ENCODE data around the gene ZNF787. TPM values are rescaled to one million over a fixed set of nuclear protein-coding genes. Genes with fewer than 3 reads are reported as not detected.

ZNF787 gene
- polyA plus RNA-seq, 3 donors: 14.8 to 29.8 (median 28.2) TPM

- no peak overlapping the region for H3K27ac ChIP-seq (ENCODE audit: low read depth, low read length)
- 57 to 98% (median 97%) methylated on average over 28 to 31 of the region's 31 CpGs for WGBS, 3 donors
Measured at GRCh38 chr19:56146904-56147303, 25.8 kb upstream of the ZNF787 start.

GRCh38 chr19:56145698-56146097 lies 24.6 kb upstream of the ZNF787 start:
- no peak overlapping the region for H3K27ac ChIP-seq (ENCODE audit: low read depth, low read length)
- WGBS, 3 donors: 56 to 93% (median 90%) methylated on average over 10 of the region's 10 CpGs

GRCh38 chr19:56144831-56145230 lies 23.7 kb upstream of the ZNF787 start:
- H3K27ac ChIP-seq (ENCODE audit: low read depth, low read length): no peak overlapping the region
- 77 to 89% (median 86%) methylated on average over 12 of the region's 12 CpGs for WGBS, 3 donors

GRCh38 chr19:56144376-56144775 lies 23.3 kb upstream of the ZNF787 start:
- 40 to 57% (median 46%) methylated on average over 6 of the region's 6 CpGs for WGBS, 3 donors
- H3K27ac ChIP-seq (ENCODE audit: low read depth, low read length): no peak overlapping the region

- WGBS, 3 donors: 75 to 86% (median 84%) methylated on average over 4 of the region's 4 CpGs
- H3K27ac ChIP-seq (ENCODE audit: low read depth, low read length): no peak overlapping the region
Measured at GRCh38 chr19:56142897-56143434, 21.9 kb upstream of the ZNF787 start.

- 19 to 74% (median 64%) methylated on average over 17 of the region's 17 CpGs for WGBS, 3 donors
- H3K27ac ChIP-seq (ENCODE audit: low read depth, low read length): no peak overlapping the region
Measured at GRCh38 chr19:56142087-56142787, 21.1 kb upstream of the ZNF787 start.

- 1 to 2% (median 1%) methylated on average over 18 to 24 of the region's 26 CpGs for WGBS, 3 donors
- H3K27ac ChIP-seq (ENCODE audit: low read depth, low read length): no peak overlapping the region
Measured at GRCh38 chr19:56141417-56141993, 20.4 kb upstream of the ZNF787 start.

- 1% methylated on average over 54 to 55 of the region's 56 CpGs for WGBS, 3 donors
- H3K27ac ChIP-seq (ENCODE audit: low read depth, low read length): no peak within 1 kb of the TSS
Measured at GRCh38 chr19:56140583-56141416, 19.7 kb upstream of the ZNF787 start, which contains the start of gene ZNF444. TSS of gene ZNF444 (plus strand) at chr19:56141287. CDS start at chr19:56146912, 5,625 bp downstream.

GRCh38 chr19:56139847-56140582 lies 18.9 kb upstream of the ZNF787 start:
- H3K27ac ChIP-seq (ENCODE audit: low read depth, low read length): no peak overlapping the region
- WGBS, 3 donors: 24 to 26% (median 26%) methylated on average over 22 of the region's 22 CpGs

- H3K27ac ChIP-seq (ENCODE audit: low read depth, low read length): no peak overlapping the region
- WGBS, 3 donors: 25 to 49% (median 45%) methylated on average over 3 of the region's 3 CpGs
Measured at GRCh38 chr19:56138069-56138468, 17.0 kb upstream of the ZNF787 start.

- H3K27ac ChIP-seq (ENCODE audit: low read depth, low read length): no peak overlapping the region
- 30 to 56% (median 49%) methylated on average over 6 of the region's 6 CpGs for WGBS, 3 donors
Measured at GRCh38 chr19:56137405-56137804, 16.3 kb upstream of the ZNF787 start.

GRCh38 chr19:56136362-56136761 lies 15.3 kb upstream of the ZNF787 start:
- WGBS, 3 donors: 44 to 75% (median 70%) methylated on average over 10 of the region's 10 CpGs

GRCh38 chr19:56134654-56134921 lies 13.5 kb upstream of the ZNF787 start:
- no peak overlapping the region for H3K27ac ChIP-seq (ENCODE audit: low read depth, low read length)
- WGBS, 3 donors: 74 to 78% (median 75%) methylated on average over 5 of the region's 5 CpGs

More at GRCh38 chr19:56136362-56136761, 15.3 kb upstream of the ZNF787 start:
- no peak overlapping the region for H3K27ac ChIP-seq (ENCODE audit: low read depth, low read length)

- H3K27ac ChIP-seq (ENCODE audit: low read depth, low read length): no peak overlapping the region
- 61 to 80% (median 64%) methylated on average over 14 of the region's 14 CpGs for WGBS, 3 donors
Measured at GRCh38 chr19:56133858-56134653, 13.0 kb upstream of the ZNF787 start.

- WGBS, 3 donors: 48 to 67% (median 50%) methylated on average over 14 of the region's 14 CpGs
- H3K27ac ChIP-seq (ENCODE audit: low read depth, low read length): no peak overlapping the region
Measured at GRCh38 chr19:56132316-56132822, 11.3 kb upstream of the ZNF787 start.

GRCh38 chr19:56131651-56132050 lies 10.6 kb upstream of the ZNF787 start:
- WGBS, 3 donors: 63 to 94% (median 72%) methylated on average over 8 of the region's 8 CpGs

GRCh38 chr19:56130006-56130405 lies 8.9 kb upstream of the ZNF787 start:
- 83 to 87% (median 87%) methylated on average over 7 of the region's 7 CpGs for WGBS, 3 donors
- no peak overlapping the region for H3K27ac ChIP-seq (ENCODE audit: low read depth, low read length)

More at GRCh38 chr19:56131651-56132050, 10.6 kb upstream of the ZNF787 start:
- no peak overlapping the region for H3K27ac ChIP-seq (ENCODE audit: low read depth, low read length)
